GM21717 (cell line): Measurements from ENCODE around the gene FAM131B.

Experiments used
- ATAC-seq: cut with Tn5 transposase; IDR thresholded peaks from one replicate; pipeline ENCODE4 v1.9.1; 2021; ENCODE audit warnings: mild to moderate bottlenecking, moderate library complexity; ENCODE audit not compliant: unreplicated experiment

Gene FAM131B

GRCh38 chr7:143383642-143383957 lies 21.1 kb upstream of the FAM131B start:
- ATAC-seq = no peak

DNA sequence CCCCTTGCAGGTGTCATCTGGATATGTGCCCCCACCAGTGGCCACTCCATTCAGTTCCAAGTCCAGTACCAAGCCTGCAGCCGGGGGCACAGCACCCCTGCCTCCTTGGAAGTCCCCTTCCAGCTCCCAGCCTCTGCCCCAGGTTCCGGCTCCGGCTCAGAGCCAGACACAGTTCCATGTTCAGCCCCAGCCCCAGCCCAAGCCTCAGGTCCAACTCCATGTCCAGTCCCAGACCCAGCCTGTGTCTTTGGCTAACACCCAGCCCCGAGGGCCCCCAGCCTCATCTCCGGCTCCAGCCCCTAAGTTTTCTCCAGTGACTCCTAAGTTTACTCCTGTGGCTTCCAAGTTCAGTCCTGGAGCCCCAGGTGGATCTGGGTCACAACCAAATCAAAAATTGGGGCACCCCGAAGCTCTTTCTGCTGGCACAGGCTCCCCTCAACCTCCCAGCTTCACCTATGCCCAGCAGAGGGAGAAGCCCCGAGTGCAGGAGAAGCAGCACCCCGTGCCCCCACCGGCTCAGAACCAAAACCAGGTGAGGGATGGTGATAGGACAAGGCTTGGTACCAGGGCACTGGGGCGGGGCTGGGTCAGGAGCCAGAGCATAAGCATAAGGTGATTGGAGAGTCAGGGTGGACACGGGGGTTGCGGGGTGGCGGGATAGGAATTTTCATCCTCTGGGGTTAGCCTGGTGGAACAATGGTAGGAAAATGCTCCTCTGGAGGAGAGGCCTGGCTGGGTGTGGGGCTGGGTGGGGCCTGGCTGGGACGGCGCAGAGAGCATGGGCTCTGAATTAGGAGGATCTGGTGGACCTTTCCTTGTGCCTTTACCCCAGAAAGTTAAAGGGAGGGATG lies 20.5 kb upstream of the FAM131B start:
- ATAC-seq = no peak

GRCh38 chr7:143382126-143382790 lies 19.7 kb upstream of the FAM131B start:
- no peak for ATAC-seq

GRCh38 chr7:143381427-143382125 lies 19.1 kb upstream of the FAM131B start:
- peak; percentile 14 for ATAC-seq

DNA sequence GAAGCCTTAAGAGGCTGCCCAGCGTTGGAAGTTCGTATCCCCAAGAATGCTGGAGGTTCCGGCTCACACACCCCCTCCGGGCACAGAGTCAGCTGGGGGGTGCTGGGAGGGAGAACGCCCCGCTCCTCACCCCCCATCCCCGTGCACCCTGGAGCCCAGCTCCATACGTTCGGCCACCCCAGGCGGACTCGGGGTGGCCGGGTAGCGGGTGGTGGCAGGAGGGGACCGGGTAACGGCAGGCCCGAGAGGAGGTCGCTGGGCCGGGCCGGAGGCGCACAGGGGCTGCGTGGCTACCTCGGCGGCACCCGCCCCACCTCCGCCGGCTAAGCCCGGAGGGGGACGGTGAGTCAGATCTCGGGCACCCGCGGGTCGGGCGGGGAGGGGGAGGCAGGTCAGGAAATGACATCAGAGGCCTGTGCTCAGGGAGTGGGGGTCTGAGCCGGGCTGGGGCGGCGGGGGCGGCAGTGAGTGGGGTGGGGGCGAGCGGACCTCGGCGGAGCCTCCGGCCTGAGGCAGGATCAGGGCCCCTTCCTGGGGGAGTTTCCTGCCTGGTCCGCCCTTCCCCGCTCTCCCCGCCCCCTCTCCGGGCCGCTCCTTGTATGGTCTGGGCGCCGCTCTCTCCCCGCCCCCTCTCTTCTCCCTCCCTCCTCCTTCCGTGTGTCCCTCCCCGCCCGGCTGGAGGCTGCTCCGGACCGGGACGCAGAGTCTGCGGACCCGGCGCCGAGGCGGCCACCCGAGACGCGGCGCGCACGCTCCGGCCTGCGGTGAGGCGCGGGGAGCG lies 18.3 kb upstream of the FAM131B start, which contains the start of gene ZYX:
Gene ZYX (plus strand): TSS at position 700 of the 781 bp plus-strand sequence. CDS start 227 bp downstream, outside the sequence.
- ATAC-seq = peak; percentile 85

DNA sequence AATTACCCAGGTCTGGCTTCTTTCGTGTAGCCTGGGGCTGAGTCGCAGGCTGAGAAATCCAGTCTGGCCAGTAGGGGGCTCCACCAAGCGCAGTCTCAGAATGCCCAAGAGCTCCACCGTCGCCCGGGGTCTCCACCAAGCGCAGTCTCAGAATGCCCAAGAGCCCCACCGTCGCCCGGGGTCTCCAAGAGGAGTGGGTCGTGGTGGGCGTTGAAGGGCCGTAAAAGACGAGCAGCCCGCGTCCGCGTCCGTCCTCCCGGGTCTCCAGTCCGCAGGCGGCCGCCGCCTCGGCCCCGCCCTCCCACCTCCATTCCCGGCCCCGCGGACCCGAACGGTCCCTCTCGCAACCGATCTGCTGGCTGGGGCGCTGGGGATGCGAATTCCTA lies 17.7 kb upstream of the FAM131B start:
- ATAC-seq = peak; percentile 70

GRCh38 chr7:143379611-143380259 lies 17.2 kb upstream of the FAM131B start:
- ATAC-seq = peak; percentile 0

GRCh38 chr7:143376396-143376795 lies 13.9 kb upstream of the FAM131B start:
- no peak for ATAC-seq

DNA sequence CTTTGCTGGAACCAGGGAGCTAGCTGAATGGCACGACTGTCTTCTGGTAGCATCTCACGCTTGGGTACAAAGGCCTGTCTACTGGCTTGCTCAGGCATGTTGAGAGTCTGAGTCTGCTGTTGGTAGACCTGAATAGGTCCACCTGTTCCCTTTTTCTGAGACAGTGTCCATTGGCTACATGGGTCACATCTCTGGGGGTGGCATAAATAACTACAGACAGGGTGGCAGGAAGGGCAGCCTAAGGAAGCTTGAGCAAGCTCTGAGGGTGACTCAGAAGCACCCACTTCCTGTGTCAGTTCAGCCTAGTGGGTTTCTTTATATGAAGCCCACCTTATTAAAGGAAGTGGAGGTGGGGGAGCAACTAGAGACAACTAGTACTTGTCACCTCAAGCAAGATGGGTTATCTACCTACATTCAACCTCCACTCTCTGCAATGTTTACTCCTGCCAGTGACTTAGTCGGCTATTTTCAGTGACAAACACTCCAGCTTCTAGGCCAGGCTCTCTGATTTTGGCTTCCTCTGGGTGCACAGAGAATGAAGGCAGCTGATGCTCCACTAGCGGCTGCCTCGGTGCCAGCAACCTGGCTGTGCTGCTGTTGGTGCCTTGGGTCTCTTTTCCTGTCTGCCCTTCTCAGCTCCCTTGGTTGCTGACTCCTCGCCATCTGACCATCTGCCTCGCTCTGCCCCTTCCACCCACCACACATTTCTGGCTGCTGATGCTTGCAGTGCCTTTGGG lies 13.0 kb upstream of the FAM131B start:
- no peak for ATAC-seq

DNA sequence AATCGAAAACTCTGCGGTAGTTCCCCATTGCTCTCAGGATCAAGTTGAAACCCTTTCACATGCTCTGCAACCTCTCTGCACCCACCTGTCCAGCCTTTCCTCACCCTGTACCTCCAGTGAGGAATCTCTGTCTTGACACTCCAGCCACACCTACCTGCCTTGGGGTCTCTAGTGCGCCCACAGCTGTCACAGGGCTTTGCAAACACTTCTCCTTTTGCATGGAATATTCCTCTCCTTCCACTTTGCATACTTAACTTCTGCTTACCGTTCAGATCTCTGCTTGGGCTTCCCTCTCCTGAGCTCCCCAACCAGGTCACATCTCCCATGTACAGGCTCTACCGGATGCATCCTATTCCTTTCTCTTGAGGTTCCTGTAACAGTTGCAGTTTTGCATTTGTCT lies 12.0 kb upstream of the FAM131B start:
- no peak for ATAC-seq

- ATAC-seq = no peak
Measured at GRCh38 chr7:143373255-143373794, 10.8 kb upstream of the FAM131B start.

GRCh38 chr7:143372070-143372469 lies 9.6 kb upstream of the FAM131B start:
- ATAC-seq = no peak

- no peak for ATAC-seq
Measured at GRCh38 chr7:143369678-143370651, 7.5 kb upstream of the FAM131B start.

DNA sequence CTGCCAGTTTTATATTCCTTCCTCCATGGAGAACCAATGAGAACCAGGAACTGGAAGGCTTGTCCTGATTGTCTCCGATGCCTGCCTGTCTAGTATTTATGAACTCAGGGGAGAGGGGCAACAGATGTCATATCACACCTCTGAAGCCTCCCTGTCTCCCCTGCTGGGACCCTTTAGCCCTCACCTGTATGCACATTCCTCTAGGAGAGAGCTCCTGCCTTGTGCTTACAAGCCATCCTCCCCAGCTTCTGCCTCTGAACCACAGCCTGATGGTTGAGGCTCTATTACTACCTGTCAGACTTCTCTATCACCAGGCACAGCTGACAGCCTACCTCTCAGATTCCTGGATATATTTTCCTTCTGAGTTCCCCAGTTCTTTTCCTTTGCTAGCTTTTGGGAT lies 5.9 kb upstream of the FAM131B start:
- ATAC-seq = no peak

GRCh38 chr7:143367972-143368371 lies 5.5 kb upstream of the FAM131B start:
- ATAC-seq = no peak

DNA sequence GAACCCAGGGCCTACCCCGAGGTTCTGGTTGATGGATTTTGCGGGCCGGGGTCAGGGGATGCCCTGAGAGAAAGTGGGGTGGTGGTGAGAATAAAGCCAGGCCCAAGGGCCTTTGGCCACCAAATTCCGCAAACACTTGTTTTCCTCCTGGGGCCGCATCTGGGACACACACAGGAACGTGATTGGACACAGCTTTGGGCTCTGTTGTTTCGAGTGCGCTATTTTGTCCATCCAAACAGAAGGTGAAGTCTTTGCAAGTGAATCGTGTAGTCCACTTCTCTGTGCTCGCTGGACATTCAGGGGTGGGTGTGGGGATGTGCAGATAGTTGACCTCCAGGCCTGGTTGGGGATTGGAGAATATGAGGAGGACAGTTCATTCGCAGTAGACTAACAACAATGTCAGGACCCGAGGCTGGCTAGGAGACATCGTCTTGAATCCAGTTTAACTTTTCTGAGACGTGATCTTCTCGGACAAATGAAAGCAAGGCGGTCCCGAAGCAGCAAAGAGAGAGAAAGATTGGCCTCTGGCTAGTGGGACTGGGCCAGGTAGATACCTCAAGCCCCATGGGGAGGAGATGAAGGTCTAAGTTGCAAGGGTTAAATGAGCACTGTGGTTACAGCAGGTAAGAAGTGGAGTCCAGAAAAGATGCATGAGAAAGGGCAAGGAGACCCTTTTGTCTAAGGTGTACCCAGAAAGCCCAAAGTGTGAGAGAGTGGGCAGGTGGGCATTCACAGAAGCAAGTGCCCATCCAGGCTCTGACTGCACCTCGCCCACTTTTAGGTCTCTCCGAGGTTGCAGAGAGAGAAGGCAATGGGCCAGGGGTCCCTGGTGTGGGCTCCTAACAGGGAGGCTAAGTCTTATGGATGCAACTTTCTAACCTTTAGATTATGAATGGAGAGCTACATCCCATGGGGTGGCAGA lies 764 bp upstream of the FAM131B start:
- no peak for ATAC-seq

GRCh38 chr7:143361552-143362130 lies 872 bp downstream of the FAM131B start:
- ATAC-seq = no peak
